HG03354 (cell line): Measurements from ENCODE around the gene CTXN3.
A peak's percentile ranks its signal among the peaks of the same experiment; 100 is the strongest.

Source experiments
- ATAC-seq: cut with Tn5 transposase; IDR thresholded peaks from one replicate; pipeline ENCODE4 v1.9.1; 2021; ENCODE audit warnings: mild to moderate bottlenecking; ENCODE audit not compliant: unreplicated experiment, poor library complexity, severe bottlenecking

CTXN3 gene

DNA sequence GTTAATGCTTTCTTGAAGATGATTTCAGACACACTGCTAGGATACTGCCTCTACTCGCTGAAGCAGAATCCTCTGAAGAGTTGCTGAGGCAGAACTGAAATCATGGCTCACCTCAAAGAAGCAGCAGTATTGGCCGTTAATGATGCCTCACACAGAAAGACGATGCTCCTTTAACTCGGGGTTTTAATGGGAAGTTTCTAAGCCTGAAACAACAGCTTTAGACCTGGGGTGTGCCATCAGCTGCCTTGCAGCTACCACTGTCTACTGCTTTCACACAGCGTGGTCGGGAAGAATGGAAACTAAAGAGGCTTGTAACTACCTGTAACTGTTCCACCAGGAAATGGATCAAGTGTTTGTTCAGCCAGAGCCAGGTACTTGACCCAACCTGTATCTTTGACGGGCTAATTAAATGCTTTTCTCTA, at the start of gene CTXN3:
Gene CTXN3, plus strand, starts transcription at position 65 of the 422 bp plus-strand sequence. CDS start 8,440 bp downstream, outside the sequence.
- ATAC-seq = no peak

GRCh38 chr5:127599320-127599719, 49.6 kb upstream of the CTXN3 start:
- ATAC-seq = no peak

DNA sequence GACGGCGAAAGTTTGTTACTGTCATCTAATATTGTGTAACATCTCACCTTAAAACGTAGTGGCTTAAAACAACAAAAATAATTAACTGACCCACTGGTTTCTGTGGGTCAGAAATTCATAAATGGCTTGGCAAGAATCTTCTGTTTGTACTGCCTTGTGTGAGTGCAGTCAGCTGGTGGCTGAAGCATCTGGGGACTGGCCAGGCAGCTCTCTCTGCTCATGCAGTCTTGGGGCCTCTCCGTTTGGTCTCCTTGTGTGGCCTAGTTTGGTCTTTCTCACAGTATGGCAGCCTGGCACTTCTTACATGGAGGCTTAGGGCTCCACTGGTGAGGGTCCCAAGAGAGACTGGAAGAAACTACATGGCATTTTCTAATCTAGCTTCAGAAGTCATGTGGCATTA, 49.0 kb upstream of the CTXN3 start:
- ATAC-seq = no peak

DNA sequence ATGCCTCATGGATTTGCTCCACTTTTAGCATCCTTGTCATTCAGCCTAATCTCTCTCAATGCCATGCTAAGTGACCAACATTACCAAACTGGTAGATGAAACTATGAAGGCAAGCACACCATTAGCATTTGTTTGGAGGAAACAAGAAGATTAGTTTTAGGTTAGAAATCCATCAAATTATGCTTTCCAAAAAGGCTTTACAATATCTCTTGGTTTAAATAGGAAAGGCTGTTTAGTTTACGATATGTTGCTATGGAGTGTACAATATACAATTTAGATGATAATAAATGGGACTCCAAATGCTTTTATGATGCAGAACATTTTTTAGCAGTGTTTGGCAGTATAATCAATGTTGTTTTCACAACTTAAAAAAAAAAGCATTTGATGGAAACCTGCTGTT, 47.8 kb upstream of the CTXN3 start:
- no peak for ATAC-seq

- no peak for ATAC-seq
Observed at GRCh38 chr5:127601601-127602000, 47.3 kb upstream of the CTXN3 start.

DNA sequence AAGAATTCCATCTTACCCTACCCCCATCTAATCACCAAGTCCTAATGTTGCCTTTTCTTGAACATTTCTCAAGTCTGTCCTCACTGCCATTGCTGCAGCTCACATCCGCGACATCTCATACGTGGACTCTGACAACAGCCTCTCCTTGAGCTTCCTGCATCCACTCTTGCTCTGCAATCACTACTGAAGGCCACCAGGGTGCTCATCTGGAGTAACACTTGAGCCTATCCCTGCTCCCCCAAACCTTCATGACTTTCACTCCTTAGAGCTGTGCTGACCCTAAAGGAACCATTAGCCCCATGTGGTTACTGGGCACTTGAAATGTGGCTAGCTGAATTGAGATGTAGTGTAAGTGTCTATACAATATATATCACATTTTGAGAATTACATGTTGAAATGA, 46.4 kb upstream of the CTXN3 start:
- ATAC-seq = peak; percentile 52

DNA sequence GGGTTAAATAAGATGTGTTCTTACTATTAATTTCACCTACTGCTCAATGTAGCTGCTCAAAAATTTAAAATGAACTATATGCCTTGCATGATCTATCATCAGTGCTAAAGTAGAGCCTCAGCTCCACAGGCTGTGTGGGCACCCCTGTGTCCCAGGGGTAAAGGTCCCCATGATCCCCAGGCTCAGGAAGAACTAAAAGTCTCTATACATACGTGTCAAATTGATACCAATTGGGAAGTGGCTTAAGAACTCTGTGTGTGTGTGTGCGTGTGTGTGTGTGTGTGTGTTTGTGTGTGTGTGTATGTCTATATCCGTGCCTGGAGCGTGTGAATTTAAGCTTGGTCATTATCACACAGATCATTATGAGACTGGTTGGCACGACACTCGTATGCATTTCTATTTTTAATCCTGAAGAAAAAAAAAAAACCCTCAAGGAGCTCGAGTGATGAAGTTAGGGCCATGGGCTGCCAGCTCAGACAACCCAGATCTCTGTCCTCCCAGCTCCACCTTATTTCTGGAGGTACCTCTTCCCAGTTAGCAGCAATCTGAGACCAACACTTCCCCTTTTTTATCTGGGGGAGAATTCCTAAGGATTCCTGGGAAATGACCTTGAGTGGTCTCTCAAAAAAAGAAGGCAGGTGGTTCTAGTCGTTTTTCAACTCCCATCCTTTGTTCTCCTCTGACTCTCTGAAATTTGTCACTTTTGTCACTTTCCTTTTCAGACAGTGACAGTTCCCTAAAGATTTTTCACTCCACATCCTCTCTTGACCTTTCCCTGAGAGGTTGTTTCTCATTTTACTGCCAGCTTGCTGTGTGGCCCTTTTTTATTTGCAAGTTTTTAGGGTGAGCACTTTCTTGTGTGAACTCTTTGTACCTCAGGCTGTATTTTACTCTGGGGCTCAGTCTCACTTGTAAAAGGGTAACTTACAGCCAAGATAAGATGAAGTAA, 45.7 kb upstream of the CTXN3 start:
- peak; percentile 42 for ATAC-seq

DNA sequence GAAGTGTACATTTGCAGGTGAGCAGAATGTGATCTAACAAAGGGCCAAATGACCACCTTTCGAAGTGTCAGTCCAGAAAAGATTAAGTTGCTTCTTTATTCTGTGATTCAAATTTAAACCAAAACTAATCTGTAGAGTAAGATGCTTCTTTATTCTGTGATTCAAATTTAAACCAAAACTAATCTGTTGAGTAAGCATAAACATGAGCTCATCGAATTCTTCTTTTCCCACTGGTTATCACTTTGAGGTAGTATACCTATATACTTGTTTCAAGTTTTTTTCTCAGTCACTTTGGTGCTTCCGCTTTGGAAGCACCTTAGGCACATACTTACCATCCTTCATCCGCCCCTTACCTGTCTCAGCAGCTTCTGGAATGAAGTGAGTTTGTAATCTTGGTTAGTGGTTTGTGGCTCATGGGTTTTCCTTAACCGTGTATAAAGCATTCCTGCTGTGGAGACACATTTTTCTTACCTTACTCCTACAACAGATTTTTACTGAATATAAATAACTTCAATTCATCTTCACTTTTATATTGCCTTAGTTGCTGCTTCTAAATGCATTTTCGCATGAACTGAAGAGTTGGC, 40.7 kb upstream of the CTXN3 start:
- ATAC-seq = no peak

DNA sequence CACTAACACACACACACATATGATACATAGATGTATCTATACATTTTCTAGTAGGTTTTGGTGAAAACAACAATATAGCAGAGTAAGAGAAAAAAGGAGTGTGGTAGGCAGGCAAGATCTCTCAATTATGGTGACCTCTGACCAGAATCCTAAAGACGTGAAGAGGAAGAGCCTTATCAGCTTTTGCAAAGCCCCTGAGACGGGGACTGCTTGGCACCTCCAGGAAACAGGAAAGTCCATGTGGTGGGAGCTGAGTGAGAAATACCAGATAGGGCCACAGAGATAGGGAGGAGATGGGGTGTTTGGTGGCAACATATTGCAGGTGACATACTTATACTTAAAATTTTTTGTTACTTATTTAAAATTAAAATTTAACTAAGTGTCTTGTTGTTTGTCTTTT, 39.9 kb upstream of the CTXN3 start:
- no peak for ATAC-seq

GRCh38 chr5:127609957-127610356, 38.9 kb upstream of the CTXN3 start:
- ATAC-seq = no peak

DNA sequence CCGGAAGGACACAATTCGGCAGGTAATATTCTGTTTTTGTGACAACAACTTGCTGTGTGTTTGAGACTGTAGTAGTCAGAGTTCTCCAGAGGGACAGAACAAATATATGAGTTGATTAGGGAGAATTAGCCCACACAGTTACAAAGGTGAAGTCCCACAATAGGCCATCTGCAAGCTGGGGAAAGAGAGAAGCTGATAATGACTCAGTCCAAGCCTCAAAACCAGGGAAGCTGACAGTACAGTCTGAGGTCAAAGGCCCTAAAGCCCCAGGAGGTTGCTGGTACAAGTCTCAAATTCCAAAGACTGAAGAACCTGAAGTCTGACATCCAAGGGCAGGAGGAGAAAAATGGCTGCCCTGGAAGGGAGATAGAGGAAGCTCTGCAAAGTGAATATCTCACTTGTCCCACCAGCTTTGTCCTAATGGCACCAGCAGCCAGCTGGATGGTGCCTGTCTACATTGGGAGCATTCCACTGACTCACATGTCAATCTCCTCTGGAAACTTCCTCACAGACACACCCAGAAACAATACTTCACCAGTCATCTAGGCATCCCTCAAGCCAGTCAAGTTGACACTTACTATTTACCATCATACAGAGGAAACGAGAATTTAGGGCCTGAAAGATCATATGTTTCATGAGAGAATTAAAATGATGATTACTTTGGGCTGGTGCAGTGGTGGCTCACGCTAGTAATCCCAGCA, 36.3 kb upstream of the CTXN3 start:
- ATAC-seq = no peak

DNA sequence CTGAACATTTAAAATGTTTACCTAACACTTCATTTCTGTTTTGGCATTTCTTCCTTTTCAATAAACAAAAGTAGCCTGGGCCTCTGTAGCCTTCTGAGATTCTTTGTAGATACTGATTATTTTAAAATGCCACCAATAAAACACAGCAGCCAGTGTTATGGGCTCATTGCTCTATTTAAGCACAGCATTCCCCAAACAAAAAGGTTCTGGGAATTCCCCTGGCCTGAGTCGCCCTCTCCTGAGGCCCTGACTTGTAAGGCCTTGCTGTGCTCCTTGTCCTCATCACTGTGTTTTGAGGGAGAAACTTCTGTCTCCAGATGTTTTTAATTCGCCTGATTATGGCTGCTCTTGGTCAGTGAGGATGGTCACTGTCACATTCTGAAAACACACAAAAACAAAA, 33.0 kb upstream of the CTXN3 start:
- ATAC-seq = no peak

GRCh38 chr5:127619908-127620479, 28.9 kb upstream of the CTXN3 start:
- ATAC-seq = no peak

DNA sequence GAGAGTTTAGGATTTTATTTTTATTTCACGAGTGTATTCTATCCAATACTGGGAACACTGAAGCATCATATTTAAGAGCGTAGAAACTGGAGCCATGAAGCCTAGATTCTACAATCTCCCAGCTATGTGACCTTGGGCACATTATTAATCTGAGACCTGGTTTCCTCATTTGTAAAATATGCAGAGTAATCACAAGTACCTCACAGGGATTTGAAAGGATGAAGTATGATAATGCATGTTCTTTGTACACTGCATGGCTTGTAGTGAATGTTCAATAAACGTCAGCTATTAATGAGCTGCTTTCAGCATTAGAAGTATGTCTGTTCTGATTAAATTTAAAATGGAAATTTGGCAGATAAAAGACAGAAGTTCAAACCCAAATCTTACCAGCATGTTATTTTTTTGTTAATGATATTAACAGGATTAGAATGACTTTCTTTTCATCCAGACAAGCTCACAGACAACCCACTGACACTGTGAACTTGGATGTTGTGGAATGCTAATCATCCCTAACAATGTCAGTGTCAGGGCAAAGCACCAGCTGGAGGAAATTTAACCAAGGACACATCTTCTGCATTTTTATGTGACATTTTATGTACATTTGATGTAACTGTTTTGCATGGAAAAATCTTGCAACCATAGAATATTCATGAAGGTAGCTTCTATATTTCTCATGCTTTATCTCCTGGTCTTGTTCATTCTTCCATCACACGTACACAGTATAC, 27.1 kb upstream of the CTXN3 start:
- ATAC-seq = no peak

GRCh38 chr5:127634007-127634406, 14.9 kb upstream of the CTXN3 start:
- no peak for ATAC-seq

- no peak for ATAC-seq
Observed at GRCh38 chr5:127639828-127640227, 9.1 kb upstream of the CTXN3 start.

DNA sequence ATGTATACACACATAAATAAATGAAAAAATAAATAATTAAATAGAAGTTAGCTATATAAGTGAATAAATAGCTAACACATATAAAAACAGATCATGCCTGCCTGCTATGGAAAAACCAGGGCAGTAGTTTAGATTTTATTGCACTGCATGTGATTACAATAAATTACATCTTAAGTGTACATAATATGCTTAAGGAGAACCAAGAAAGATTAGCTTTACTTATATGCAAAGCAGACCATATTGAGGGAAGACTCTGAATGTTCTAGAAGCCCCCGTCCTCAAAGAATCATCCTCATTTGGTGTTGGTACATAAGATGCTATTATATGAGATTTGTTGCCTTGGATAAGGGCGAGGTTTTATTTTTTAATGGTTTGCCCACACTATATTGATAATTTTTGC, 5.9 kb upstream of the CTXN3 start:
- ATAC-seq = no peak

DNA sequence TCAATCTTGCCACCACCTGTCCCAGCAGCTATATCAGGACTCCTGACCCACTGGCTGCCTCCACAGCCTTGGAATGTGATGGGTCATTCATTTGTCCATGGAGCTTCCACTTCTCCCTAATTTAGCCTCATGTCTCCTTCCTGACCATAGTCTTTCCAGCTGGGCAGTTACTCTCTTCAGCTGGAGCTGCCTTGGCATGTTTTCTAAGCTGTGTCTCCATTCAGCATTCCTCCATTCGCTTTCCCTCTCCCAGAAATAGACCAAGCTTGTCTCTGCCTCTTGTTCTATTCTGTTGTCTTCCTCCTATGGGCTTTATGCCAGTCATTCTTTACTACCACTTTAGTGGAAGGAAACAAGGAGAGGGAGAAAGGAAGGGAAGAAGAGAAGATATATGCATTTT, 5.3 kb upstream of the CTXN3 start:
- ATAC-seq = no peak

DNA sequence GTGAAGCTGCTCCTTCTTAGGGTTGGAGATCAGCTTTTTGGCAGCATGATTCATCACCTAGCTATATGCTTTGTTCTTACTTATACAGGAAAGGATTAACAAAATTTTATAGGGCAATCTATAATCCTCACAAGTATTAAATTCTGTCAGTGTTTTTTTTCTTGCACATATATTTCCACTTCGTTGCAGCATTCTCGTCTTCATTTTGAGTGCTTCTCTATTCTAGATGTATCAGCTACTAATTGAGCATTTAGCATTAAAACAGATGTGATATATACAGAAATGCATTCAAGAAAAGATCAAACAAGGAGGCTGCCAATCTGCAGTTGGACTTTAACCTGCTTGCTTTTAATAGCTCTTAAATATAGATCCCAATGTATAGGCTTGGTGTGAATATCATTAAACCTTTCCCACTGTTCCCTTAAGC, 3.6 kb upstream of the CTXN3 start:
- no peak for ATAC-seq
